HG02571 (cell line): ENCODE results near the gene LRRC3.

Experiments
- ATAC-seq: cut with Tn5 transposase; IDR thresholded peaks from one replicate; pipeline ENCODE4 v1.9.1; 2021; ENCODE audit warnings: mild to moderate bottlenecking, moderate library complexity; ENCODE audit not compliant: unreplicated experiment

Gene LRRC3

DNA sequence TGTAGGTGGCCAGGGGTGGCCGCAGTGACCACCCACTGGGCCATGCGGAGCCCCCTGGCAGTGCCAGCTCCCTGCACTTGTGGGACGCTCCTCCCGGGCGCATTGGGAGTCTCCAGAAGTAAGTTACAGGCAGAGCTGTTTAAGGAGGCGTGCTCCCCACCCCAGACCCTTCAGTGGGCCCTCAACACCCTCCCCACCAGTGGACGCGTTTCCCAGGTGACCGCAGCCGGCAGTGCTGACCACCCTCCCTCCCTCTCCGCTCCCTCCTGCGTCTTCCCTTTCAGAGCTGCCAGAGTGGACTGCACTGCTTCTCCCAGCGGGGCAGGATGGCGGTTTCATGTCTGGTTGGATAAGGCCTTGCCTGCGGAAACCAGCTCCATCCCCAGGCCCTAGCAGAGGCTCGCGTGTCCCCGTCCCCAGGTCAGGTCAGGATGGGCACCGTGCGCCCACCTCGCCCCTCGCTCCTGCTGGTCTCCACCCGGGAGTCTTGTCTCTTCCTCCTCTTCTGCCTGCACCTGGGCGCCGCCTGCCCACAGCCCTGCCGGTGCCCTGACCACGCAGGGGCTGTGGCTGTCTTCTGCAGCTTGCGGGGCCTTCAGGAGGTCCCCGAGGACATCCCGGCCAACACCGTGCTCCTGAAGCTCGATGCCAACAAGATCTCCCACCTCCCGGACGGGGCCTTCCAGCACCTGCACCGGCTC, 1.1 kb downstream of the LRRC3 start:
- no peak for ATAC-seq

DNA sequence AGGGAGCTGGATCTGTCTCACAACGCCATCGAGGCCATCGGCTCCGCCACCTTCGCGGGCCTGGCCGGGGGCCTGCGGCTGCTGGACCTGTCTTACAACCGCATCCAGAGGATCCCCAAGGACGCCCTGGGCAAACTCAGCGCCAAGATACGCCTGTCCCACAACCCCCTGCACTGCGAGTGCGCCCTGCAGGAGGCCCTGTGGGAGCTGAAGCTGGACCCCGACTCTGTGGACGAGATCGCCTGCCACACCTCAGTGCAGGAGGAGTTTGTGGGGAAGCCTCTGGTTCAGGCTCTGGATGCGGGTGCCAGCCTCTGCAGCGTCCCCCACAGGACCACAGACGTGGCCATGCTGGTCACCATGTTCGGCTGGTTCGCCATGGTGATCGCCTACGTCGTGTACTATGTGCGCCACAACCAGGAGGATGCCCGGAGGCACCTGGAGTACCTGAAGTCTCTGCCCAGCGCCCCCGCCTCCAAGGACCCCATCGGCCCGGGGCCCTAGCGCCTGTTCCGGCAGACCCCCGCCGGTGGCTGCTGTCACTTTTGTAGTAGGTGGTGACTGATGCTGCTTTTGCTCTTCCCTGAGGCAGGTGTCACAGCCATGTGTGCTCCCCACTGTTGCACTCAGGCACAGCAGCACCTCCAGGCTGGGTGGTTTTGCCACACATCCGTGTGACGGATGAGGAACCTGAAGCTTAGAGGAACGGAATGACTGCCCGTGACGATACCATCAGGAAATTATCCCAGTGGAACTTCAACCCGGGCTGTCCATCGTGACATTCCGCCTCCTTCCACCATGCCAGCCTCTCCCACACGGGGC, 1.8 kb downstream of the LRRC3 start:
- ATAC-seq, result no peak

DNA sequence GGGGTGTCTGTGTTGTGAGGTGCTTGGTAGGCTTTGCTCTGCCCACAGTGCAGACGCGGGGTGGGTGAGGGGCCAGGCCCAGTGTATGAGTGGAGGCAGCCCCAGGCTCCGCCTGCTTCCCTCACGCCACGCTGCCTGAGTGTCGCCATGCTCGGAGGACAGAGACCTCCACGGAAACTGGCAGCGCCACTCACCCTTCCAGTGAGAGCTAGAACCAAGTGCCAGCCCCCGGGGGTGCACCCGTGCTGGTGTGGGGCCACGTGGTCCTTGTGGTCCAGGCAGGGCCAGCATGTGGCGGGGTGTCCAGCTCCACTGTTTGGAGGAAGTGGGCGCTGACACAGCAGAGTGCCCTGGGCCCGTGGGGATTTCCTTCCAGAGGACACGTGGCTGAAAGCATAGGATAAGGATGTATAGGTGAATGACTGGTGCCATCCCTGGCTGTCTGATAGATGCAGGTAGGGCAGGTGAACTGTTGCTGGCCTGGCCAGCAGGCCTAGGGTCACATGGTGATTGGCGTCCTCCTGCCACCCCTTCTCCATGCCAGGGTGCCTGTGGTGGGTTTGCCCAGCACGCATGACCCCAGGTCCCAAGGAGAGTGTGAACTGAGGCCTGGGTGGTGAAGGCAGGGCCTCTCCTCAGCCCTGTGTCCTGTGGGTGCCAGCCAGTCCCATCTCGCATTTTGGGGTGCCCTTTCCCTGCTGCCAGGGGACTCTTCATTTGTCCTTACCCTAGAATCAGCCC, 3.8 kb downstream of the LRRC3 start:
- ATAC-seq, result no peak

- no peak for ATAC-seq
Measured at GRCh38 chr21:44459712-44460440, 4.6 kb downstream of the LRRC3 start.

- no peak for ATAC-seq
Measured at GRCh38 chr21:44460441-44460755, 5.1 kb downstream of the LRRC3 start.

DNA sequence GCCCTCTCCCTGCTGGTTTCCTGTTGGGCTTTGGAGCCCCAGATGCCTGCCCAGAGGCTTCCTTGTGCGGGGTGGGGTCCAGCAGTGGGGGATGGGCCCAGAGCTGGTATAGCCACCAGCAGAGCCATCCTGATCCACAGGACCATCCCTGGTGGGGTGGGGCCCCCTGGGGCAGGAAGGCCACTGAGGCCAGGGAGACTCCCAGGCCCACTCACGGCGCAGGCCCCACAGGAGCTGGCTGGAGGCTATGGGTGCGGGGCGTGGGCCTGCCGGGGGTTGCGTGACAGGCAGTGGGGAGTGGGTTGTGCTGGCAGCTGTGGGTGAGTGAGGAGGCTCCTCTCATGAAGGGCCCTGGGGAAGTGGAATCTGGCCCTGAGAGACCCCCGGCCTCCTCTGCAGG, 5.7 kb downstream of the LRRC3 start:
- ATAC-seq, result no peak

GRCh38 chr21:44461464-44462001, 6.2 kb downstream of the LRRC3 start:
- no peak for ATAC-seq

GRCh38 chr21:44462086-44462833, 7.0 kb downstream of the LRRC3 start:
- no peak for ATAC-seq

GRCh38 chr21:44462834-44463200, 7.5 kb downstream of the LRRC3 start:
- ATAC-seq, result no peak

GRCh38 chr21:44463724-44464123, 8.4 kb downstream of the LRRC3 start:
- no peak for ATAC-seq

- no peak for ATAC-seq
Measured at GRCh38 chr21:44464351-44464750, 9.0 kb downstream of the LRRC3 start.

DNA sequence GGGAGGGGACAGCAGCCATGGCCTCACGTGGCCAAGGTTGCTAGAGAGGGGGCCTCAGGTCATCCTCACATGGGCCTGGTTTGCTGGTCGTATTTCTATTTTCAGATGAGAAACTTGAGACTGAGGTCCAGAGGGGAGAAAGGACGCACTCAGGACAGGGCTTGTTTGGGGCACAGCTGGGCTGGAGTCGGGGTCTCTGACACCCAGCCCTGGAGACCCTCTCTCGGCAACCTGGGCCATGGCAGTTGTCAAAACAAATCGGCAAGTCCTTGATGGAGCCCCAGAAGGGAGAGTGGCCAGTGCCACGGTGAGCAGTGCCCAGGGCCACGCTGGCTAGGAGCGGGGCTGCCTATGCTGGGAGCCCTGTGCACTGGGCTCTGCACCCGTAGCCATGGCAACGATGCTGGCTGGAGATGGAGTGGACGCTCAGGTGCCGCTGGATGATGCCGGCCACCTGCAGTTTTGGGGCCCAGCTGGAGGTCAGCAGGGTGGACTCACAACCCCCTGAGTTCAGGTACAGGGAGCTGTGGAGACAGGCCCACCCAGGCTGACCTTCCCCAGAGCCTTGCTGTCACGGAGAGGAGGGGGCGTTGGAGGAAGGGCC, 11.1 kb downstream of the LRRC3 start:
- ATAC-seq, result no peak

GRCh38 chr21:44466996-44467858, 11.9 kb downstream of the LRRC3 start:
- ATAC-seq, result no peak

DNA sequence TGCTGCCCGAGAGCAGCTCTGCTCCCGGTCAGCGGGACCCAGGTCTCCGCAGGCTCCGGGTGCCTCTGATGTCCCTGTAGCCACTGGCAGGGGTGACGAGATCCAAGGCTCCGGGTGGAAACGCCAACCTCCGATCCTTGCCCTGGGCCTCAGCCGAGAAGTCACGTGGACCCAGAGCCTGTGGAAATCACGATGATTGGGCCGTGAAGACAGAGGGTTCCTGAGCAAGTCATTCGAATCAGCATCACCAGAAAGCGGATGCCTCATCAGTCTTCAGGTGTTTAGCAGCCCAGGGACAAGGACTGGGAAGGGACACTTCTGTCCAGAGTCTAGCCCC, 12.5 kb downstream of the LRRC3 start:
- ATAC-seq, result no peak

GRCh38 chr21:44471341-44471740, 16.0 kb downstream of the LRRC3 start:
- ATAC-seq, result no peak

- no peak for ATAC-seq
Measured at GRCh38 chr21:44471996-44472395, 16.7 kb downstream of the LRRC3 start.

- no peak for ATAC-seq
Measured at GRCh38 chr21:44473915-44474555, 18.7 kb downstream of the LRRC3 start.

DNA sequence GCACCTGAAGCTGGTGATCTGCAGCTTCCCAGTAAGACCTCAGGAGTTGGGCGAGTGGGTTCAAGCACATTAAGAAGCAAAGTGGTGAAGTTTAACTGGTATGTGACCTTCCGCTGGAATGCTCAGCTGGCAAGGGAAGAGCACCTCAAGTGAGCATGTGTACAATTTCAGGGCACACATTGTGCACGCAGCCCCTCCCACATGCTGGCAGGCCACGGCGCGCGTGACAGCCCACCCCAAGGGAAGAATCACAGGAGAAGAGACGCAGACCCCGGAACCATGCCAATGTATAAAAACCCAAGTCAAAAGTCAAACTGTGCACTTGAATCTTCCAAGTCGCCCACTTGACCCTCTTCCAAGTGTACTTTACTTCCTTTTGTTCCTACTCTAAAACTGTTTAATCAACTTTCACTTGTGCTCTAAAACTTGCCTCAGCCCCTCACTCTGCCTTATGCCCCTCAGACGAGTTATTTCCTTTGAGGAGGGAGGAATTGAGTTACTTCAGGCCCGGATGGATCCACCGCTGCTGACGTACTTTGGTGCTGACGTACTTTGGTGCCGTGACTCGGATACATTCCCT, 20.0 kb downstream of the LRRC3 start:
- ATAC-seq, result no peak
